ENCODE data around the gene PHACTR1.

Gene PHACTR1

GRCh38 chr6:13289789-13290318 lies 573.3 kb downstream of the PHACTR1 start:
- no peak for DNase-seq (ENCODE audit: low read depth)

DNA sequence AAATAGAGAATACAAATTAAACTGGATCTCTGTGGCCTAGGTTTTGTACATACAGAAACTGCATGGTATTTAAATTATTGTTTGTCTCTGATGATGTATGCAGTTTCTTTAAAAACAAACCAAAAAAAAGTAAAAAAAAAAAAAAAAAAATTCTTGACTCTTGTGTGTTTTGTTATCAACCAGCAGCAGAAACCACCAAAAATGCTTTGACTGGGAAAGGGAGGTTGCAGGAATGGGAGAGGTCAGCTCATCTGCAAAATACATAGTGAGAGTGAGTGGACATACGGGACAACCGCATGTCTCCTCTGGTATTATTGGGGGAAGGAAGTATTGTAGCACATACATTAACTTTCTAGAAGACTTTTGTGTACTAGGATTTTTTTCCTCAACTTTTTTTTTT lies 573.8 kb downstream of the PHACTR1 start:
- DNase-seq (ENCODE audit: low read depth) = no peak

GRCh38 chr6:13292774-13293173 lies 576.2 kb downstream of the PHACTR1 start:
- no peak for DNase-seq (ENCODE audit: low read depth)

DNA sequence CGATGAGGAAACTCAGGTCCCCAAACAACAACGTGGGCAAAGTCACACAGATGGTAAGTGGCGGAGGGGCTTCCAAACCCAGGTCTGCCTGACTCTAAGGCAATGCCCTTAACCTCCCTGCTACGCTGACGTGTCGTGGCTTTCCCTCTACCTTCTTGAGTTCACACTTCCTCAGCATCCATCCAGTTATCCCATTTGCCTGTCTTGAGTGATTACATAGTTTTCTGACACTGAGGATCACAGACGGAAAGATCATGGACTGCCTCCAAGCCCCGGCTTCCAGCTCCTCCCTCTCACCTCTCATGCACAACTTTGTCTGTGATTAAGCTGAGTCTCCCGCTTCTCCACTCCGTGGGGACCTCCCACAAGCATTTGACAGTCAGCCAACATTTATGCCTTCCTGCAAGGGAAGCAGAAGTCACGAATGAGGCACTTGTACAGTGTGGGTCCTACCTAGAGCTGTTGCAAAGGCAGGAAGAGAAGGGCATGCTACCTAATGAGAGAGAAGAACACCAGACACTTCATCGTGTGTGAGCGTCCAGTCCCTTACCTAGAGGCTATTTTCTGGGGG lies 578.0 kb downstream of the PHACTR1 start:
- no peak for DNase-seq (ENCODE audit: low read depth)

GRCh38 chr6:13295576-13295975 lies 579.0 kb downstream of the PHACTR1 start:
- DNase-seq (ENCODE audit: low read depth) = no peak

GRCh38 chr6:13296536-13296997 lies 580.0 kb downstream of the PHACTR1 start:
- DNase-seq (ENCODE audit: low read depth) = no peak

- DNase-seq (ENCODE audit: low read depth) = no peak
Observed at GRCh38 chr6:13297391-13297790, 580.8 kb downstream of the PHACTR1 start.

- no peak for DNase-seq (ENCODE audit: low read depth)
Observed at GRCh38 chr6:13298446-13298845, 581.9 kb downstream of the PHACTR1 start.

DNA sequence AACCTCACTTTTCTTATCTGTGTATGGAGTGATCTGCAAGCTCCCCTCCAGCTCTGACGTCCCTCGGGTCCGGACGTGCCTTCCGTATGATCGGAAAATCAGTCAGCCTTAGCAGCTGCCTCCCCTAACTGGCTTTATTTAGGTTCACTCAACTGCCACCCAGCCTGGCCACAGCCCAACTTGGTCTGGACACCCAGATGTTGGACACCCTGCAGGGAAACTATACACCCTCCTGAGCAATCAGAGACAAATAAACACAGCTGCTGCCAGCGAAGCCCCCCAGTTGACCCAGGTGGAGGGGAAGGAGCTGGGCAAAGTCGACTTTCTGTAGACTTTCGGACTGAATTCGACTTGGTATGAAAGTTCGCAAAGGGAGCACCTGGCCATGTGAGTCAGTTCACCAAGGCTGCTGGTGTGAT lies 582.8 kb downstream of the PHACTR1 start:
- no peak for DNase-seq (ENCODE audit: low read depth)

- DNase-seq (ENCODE audit: low read depth) = no peak
Observed at GRCh38 chr6:13299918-13300317, 583.4 kb downstream of the PHACTR1 start.

GRCh38 chr6:13300643-13301590 lies 584.4 kb downstream of the PHACTR1 start:
- DNase-seq (ENCODE audit: low read depth) = no peak

- no peak for DNase-seq (ENCODE audit: low read depth)
Observed at GRCh38 chr6:13302291-13302690, 585.7 kb downstream of the PHACTR1 start.

GRCh38 chr6:13302751-13303667 lies 586.4 kb downstream of the PHACTR1 start:
- DNase-seq (ENCODE audit: low read depth) = peak; percentile 29

DNA sequence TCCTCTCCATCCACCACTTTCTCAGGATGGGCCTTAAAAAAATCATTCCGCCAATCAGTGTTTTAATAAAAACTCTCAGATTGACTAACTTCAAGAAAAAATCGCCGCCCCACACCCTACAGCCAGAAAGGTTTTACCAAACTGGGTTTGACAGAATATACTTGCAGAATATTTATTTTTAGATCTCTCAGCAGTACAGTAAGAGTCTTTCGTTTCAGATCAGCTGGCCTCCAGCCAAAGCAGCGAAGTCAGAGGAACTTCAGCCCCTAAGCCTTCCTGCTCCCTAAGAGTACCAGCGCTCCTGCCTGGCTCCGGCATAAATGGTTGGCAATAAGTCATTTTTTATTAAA lies 587.1 kb downstream of the PHACTR1 start:
- DNase-seq (ENCODE audit: low read depth) = peak; percentile 8

GRCh38 chr6:13304101-13304500 lies 587.5 kb downstream of the PHACTR1 start:
- DNase-seq (ENCODE audit: low read depth) = no peak

GRCh38 chr6:13304580-13305260 lies 588.2 kb downstream of the PHACTR1 start:
- DNase-seq (ENCODE audit: low read depth) = no peak

GRCh38 chr6:13305288-13305687 lies 588.7 kb downstream of the PHACTR1 start:
- DNase-seq (ENCODE audit: low read depth) = no peak

- no peak for DNase-seq (ENCODE audit: low read depth)
Observed at GRCh38 chr6:13305791-13306190, 589.2 kb downstream of the PHACTR1 start.

DNA sequence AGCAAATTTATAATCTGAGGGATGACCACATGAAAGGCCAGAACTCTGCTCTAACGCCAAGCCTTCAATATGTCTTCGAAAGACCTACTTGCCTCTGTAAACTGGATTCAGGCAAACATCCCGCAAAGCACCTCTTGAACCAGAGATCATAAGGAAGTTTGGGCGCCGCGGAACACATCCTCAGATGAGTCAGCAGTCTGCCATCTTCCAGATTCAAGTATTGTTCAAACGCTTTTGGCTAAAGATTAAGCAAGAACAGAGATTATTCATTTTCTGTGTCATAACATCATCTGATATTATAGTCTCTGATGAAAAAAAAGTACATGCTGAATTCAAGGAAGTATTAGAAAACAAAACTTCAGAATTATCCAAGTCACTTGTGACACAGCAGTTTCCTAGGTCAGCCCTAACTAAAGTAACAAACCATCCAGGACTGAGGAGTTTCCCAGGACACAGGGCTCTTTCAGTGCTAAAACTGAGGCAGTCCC lies 591.0 kb downstream of the PHACTR1 start:
- no peak for DNase-seq (ENCODE audit: low read depth)

- DNase-seq (ENCODE audit: low read depth) = no peak
Observed at GRCh38 chr6:13308332-13308731, 591.8 kb downstream of the PHACTR1 start.

GRCh38 chr6:13311155-13311554 lies 594.6 kb downstream of the PHACTR1 start:
- DNase-seq (ENCODE audit: low read depth) = no peak
